Vagina (tissue), 2 donors: Measurements from ENCODE around the gene DNASE1L1.

Experiments
- CTCF ChIP-seq, 3 experiments: fragments of 450-650 bp in 2 of 3; fragments of 200-600 bp in 1 of 3; sonication (generic) in 1 of 3; IDR thresholded peaks; one replicate each; pipeline ENCODE4 v1.5.1; 2017 to 2019; ENCODE audit warnings: antibody characterized with exemption in 3 of 3, mild to moderate bottlenecking in 2 of 3, moderate library complexity in 2 of 3
- POLR2A ChIP-seq, 2 donors: fragments of 450-650 bp; IDR thresholded peaks; one replicate each; pipeline ENCODE4 v1.6.1; 2017; ENCODE audit warnings: antibody characterized with exemption in 2 of 2, mild to moderate bottlenecking in 2 of 2, moderate library complexity in 2 of 2
- POLR2AphosphoS5 ChIP-seq, 2 donors: sonication (generic); formaldehyde crosslinking; IDR thresholded peaks; one replicate each; pipeline ENCODE4 v1.9.0; 2017; ENCODE audit warnings: antibody characterized with exemption in 2 of 2, mild to moderate bottlenecking in 2 of 2, low read depth in 1 of 2; ENCODE audit not compliant: insufficient read depth in 1 of 2

DNA sequence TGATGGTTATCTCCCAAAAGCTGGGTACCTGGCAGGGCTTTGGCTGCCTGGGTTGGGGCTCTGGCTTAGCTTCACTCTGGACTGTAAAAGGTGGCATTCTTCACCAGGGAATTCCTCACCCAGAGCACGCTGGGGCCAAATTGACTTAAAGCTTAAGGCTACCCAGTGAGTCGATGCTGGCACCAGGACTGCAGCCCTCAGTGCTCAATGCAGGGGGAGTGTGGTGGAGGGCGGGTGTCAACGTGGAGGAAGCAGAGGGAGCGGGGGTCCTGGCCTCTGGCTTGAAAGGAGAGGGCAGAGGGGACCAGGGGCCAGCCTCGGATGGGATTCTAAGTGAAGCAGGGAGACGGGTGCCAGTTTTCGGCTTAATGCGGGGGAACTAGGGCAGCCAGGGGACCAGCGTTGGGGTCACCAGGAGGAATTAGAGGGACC is 34.4 kb upstream of the DNASE1L1 start:
- TF ChIP-seq CTCF (IDR thresholded peaks at IDR 0.05): no peak
- no peak for TF ChIP-seq POLR2A (IDR thresholded peaks at IDR 0.05)
- TF ChIP-seq POLR2AphosphoS5 (IDR thresholded peaks at IDR 0.05; ENCODE audit: insufficient read depth in 1 of 2, low read depth in 1 of 2): no peak
